K562 (cell line): ENCODE measurements around the gene NR4A2. TPM values are rescaled to one million over a fixed set of nuclear protein-coding genes. Genes with fewer than 3 reads are reported as not detected.

ENCODE experiments used
- CBFB ChIP-seq: sonication (generic); formaldehyde crosslinking; IDR thresholded peaks from 2 replicates; pipeline ENCODE4 v1.4.0; 2020; ENCODE audit warnings: mild to moderate bottlenecking, missing genetic modification reagents
- CHD4 ChIP-seq: fragments of 200-600 bp; sonication (generic); IDR thresholded peaks from 3 replicates; pipeline ENCODE4 v1.6.1; 2012; ENCODE audit warnings: low read depth, mild to moderate bottlenecking, mixed read lengths, low read length, inconsistent platforms; ENCODE audit not compliant: insufficient read depth, insufficient replicate concordance, poor library complexity, severe bottlenecking
- MEIS2 ChIP-seq: fragments of 450-650 bp; IDR thresholded peaks from 2 replicates; pipeline ENCODE4 v1.6.1; 2014; ENCODE audit warnings: mild to moderate bottlenecking; ENCODE audit not compliant: partially characterized antibody
- NCOR1 ChIP-seq: fragments of 450-650 bp; IDR thresholded peaks from 2 replicates; pipeline ENCODE4 v1.6.1; 2016; ENCODE audit warnings: mild to moderate bottlenecking, moderate library complexity
- NR4A1 ChIP-seq, 2 experiments: fragments of 250-450 bp in 1 of 2; fragments of 450-650 bp in 1 of 2; sonication (Bioruptor Pico) in 1 of 2; IDR thresholded peaks; 2 replicates each; pipeline versions ENCODE4 v1.4.0 to v1.6.1; 2016 to 2020; ENCODE audit warnings: mild to moderate bottlenecking in 2 of 2, missing compliant biosample characterization in 1 of 2, missing genetic modification characterization in 1 of 2, moderate library complexity in 1 of 2
- ZBTB40 ChIP-seq, 2 experiments: fragments of 450-650 bp in 1 of 2; sonication (generic) in 1 of 2; formaldehyde crosslinking in 1 of 2; IDR thresholded peaks; 2 replicates each; pipeline versions ENCODE4 v1.7.1 to v1.9.0; 2016 to 2022; ENCODE audit warnings: inconsistent platforms in 1 of 2, mild to moderate bottlenecking in 1 of 2, missing genetic modification reagents in 1 of 2
- ZNF311 ChIP-seq: fragments of 250-450 bp; sonication (Bioruptor Pico); IDR thresholded peaks from 2 replicates; pipeline ENCODE4 v1.4.0; 2020; ENCODE audit warnings: mild to moderate bottlenecking, moderate library complexity
- ZNF395 ChIP-seq: fragments of 200-800 bp; sonication (Bioruptor generic); IDR thresholded peaks from 2 replicates; pipeline ENCODE4 v1.6.1; 2017; ENCODE audit warnings: missing genetic modification characterization, missing compliant biosample characterization
- ZNF551 ChIP-seq: fragments of 250-450 bp; sonication (Bioruptor Pico); IDR thresholded peaks from 2 replicates; pipeline ENCODE4 v1.5.0; 2021; ENCODE audit warnings: mild to moderate bottlenecking, moderate library complexity
- ZZZ3 ChIP-seq: fragments of 450-650 bp; IDR thresholded peaks from 2 replicates; pipeline ENCODE4 v1.6.1; 2016; ENCODE audit warnings: antibody characterized with exemption, mild to moderate bottlenecking, moderate library complexity
- polyA plus RNA-seq, 8 experiments: library from polyadenylated mRNA; depleted of rRNA in 4 of 8; stranded (reverse) in 5 of 8; unstranded in 3 of 8; fragments of >200 nt; fragmentation: Nextera tagmentation in 2 of 8; fragmentation: Illumina TruSeq in 1 of 8; extraction: Ambion mirVana in 2 of 8; extraction: Trizol in 1 of 8; gene quantifications; 2 replicates each; pipeline versions ENCODE4 v1.2.1 to v1.2.3, GENCODE V29; 2011 to 2014; ENCODE audit warnings: inconsistent platforms in 1 of 8, missing spikeins in 1 of 8
- total RNA-seq, 7 experiments: library from RNA; depleted of rRNA in 6 of 7; stranded (reverse); fragments of >200 nt in 6 of 7; fragmentation: Illumina TruSeq in 2 of 7; extraction: Trizol in 2 of 7; gene quantifications; 2 replicates each; pipeline versions ENCODE4 v1.2.1 to v1.2.3, GENCODE V29; 2011 to 2021; ENCODE audit warnings: low replicate concordance in 1 of 7
- TF ChIP-seq, protein P1 (sequence below): fragments of 450-650 bp; IDR thresholded peaks from 2 replicates; pipeline ENCODE4 v1.6.1; 2018; ENCODE audit warnings: mild to moderate bottlenecking, low read depth; ENCODE audit not compliant: partially characterized antibody

Gene NR4A2
- total and polyA plus RNA-seq, 9 of the 15 experiments (the other 6 are each of a cell fraction or from before 2014, with no cell fraction given) = 0.94 to 5.1 (median 1.3) TPM

DNA sequence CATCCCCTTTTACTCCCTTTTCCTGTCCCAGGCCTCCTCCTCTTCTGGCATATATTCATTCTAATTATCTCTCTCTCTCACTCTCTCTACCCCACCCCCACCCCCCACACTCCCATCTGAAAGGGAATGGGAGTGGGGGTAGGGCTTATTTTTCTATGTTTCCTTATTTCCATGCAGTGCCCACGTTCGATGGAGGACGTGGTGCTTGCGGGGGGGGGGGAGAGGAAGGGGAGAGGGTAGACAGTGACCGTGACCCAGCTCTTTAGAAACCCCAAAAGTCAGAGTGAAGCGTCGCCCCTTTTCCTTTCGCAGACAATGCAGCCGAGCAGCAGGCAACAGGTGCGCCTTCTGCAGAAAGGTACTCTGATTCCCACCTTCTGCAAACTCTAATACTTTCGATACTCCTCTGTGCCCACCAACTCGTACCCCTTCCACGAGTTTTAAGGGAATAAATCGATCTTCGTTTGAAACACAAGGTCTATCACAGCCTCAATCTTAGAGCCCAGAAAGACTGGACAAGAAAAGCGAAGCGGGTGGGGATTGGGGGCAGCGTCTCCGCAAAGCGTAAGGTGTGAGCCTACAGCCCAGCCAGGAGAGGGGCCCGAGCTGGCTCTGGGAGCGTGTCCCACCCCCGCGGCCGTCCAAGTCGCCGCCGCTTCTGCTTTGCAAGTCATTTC, 891 bp upstream of the NR4A2 start (continued):
- TF ChIP-seq, protein P1, sequence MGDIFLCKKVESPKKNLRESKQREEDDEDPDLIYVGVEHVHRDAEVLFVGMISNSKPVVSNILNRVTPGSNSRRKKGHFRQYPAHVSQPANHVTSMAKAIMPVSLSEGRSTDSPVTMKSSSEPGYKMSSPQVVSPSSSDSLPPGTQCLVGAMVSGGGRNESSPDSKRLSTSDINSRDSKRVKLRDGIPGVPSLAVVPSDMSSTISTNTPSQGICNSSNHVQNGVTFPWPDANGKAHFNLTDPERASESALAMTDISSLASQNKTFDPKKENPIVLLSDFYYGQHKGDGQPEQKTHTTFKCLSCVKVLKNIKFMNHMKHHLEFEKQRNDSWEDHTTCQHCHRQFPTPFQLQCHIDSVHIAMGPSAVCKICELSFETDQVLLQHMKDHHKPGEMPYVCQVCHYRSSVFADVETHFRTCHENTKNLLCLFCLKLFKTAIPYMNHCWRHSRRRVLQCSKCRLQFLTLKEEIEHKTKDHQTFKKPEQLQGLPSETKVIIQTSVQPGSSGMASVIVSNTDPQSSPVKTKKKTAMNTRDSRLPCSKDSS = no peak
- TF ChIP-seq ZNF311 (no peak), ZZZ3 (no peak), ZNF551 (no peak), NR4A1 (CRISPR knock-in tag; IDR thresholded peaks at IDR 0.05) (no peak), NR4A1 (tag; IDR thresholded peaks at IDR 0.05) (no peak), MEIS2 (no peak), ZBTB40 (IDR thresholded peaks at IDR 0.05) (no peak), ZBTB40 (CRISPR knock-in tag; IDR thresholded peaks at IDR 0.05) (no peak), ZNF395 (CRISPR knock-in tag) (no peak; the same call in 1 of the 2 replicates), CHD4 (no peak), CBFB (CRISPR knock-in tag) (no peak), NCOR1 (peak; percentile 17; the same call in 1 of the 2 replicates)
